ENCODE measurements around the gene TRIM66.
"Not testable (repeated sequence)": the region's sequence is repeated elsewhere in the genome, so short reads cannot be mapped to it uniquely, and the experiment has no call there.

The TRIM66 gene

DNA sequence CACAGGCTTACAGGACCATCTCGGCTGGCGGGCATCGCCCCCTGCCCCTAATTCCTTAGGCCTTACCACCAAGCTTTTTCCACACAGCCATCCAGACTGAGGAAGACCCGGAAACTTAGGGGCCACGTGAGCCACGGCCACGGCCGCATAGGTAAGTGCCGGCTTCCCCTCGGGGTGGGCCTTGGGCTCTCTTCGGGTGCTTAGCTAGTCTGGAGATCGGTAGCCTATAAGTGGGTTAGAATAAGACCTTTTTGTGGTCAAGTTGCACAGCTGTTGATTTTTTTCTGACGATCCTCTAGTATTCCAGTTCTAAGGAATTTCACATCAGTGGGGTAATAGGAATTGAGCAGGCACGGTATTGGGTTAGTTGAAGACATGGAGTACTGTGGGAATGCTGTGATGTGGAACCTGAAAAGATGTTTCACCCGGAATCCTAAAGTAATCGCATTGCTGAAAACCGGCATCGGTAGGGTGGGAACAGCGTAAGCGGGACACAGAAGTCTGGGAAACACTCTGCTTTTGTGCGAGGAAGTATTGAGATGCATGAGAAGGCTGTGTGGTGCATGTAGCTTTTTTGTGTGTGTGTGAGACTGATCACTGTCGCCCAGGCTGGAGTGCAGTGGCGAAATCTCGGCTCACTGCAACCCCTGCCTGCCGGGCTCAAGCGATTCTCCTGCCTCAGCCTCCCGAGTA lies 796 bp upstream of the TRIM66 start:
- H3K4me3 ChIP-seq (ENCODE audit: low read length) = peak overlapping the region; percentile 98
- H3K9ac ChIP-seq (ENCODE audit: low read length) = peak overlapping the region; percentile 99
- H3K36me3 ChIP-seq (ENCODE audit: control insufficient read depth, insufficient read depth, low read length) = peaks cover 17% of the 10 kb centered on the region
- peaks cover 14% of the 10 kb centered on the region for H3K4me1 ChIP-seq (ENCODE audit: control insufficient read depth, insufficient read depth, low read length)
- H3K27ac ChIP-seq (ENCODE audit: low read depth, low read length) = peak overlapping the region; percentile 97
- H3K27me3 ChIP-seq (ENCODE audit: control insufficient read depth, insufficient read depth, low read length) = no peaks in the 10 kb centered on the region

DNA sequence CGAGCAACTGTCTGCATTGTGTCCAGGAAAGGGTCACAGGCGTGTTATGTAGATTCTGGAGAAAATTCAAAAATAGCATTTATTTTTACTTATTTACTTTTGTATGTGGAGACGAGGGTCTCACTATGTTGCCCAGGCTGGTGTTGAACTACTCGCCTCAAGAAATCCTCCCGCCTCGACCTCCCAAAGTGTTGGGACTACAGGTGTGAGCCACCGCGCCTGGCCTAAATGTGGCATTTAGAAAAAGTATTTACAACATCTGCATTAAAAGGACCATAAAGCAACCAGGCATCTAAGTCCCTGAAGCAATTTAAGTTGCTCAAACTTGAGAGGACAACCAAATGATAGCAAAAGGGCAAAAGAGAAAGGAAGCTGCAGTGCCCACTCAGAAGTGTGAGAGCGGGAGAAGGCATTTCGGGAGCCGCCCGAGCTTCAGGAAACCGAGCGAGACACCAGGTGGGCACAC lies 595 bp downstream of the TRIM66 start:
- Histone ChIP-seq H3K4me1 (ENCODE audit: control insufficient read depth, insufficient read depth, low read length) (peaks cover 9% of the 10 kb centered on the region), H3K9ac (ENCODE audit: low read length) (peak overlapping the region; percentile 100), H3K4me3 (ENCODE audit: low read length) (peak overlapping the region; percentile 98), H3K36me3 (ENCODE audit: control insufficient read depth, insufficient read depth, low read length) (peaks cover 17% of the 10 kb centered on the region), H3K27me3 (ENCODE audit: control insufficient read depth, insufficient read depth, low read length) (no peaks in the 10 kb centered on the region), H3K27ac (ENCODE audit: low read depth, low read length) (peak overlapping the region; percentile 97)

DNA sequence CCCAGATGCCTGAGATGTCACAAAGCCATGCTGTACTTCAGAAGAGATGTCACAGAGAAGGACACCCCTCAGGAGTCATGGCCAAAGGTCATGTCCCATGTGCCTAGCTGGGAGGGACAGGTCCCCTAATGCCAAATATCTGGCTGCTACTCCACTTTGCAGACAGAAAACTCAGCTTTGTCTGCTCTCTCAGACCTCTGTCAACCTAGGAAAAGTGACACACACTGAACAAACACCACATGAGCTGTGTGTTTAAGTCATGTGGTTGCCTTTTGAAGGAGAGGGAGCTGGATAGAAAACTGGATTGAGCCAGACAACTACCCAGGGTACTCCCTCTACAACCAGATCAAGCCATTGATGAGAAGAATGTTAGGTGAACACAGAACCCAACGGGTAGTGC lies 3.5 kb downstream of the TRIM66 start:
- H3K27ac ChIP-seq (ENCODE audit: low read depth, low read length) = no peak overlapping the region
- H3K36me3 ChIP-seq (ENCODE audit: control insufficient read depth, insufficient read depth, low read length) = no peaks in the 10 kb centered on the region
- H3K9ac ChIP-seq (ENCODE audit: low read length) = no peak overlapping the region
- H3K4me1 ChIP-seq (ENCODE audit: control insufficient read depth, insufficient read depth, low read length) = peaks cover 7% of the 10 kb centered on the region
- no peak overlapping the region for H3K4me3 ChIP-seq (ENCODE audit: low read length)
- no peaks in the 10 kb centered on the region for H3K27me3 ChIP-seq (ENCODE audit: control insufficient read depth, insufficient read depth, low read length)

DNA sequence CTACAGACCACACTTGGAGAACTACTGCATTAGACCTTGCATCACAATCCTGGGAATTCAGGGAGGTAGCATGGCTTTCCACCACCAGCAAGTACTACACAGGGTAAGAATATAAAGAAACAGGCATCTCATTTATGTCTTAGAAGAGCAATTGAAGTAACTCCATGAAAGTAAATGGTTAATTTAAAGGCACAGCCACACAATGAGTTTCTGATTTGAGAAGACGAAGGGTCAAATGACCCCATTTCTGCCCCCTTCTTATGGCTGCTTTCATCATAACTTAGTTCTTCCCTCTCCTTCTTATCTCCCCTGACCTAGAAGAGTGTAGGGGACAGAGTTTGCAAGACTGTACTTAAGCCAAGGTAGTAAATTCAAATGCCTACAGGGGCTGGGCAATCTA lies 6.0 kb downstream of the TRIM66 start:
- Histone ChIP-seq H3K27me3 (ENCODE audit: control insufficient read depth, insufficient read depth, low read length) (no peaks in the 10 kb centered on the region), H3K4me1 (ENCODE audit: control insufficient read depth, insufficient read depth, low read length) (peaks cover 10% of the 10 kb centered on the region), H3K27ac (ENCODE audit: low read depth, low read length) (no peak overlapping the region), H3K36me3 (ENCODE audit: control insufficient read depth, insufficient read depth, low read length) (no peaks in the 10 kb centered on the region), H3K4me3 (ENCODE audit: low read length) (no peak overlapping the region), H3K9ac (ENCODE audit: low read length) (no peak overlapping the region)

DNA sequence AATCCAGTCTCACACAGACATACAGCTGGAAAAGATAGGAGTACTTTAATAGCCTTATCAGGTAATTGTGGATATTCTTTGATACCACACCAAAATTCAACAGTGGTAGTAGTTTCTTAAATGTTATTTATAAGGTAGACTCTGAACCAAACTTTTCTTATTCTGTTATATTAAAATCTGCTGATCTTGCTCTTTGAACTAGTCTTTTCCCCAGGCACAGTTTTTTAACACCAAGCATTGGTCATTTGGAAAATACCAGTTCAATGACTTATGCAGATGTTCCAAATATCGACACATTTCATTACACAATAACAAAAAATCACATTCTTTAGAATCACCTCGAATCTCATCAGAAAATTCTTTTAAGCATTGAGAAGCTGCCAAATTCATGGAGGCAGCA lies 7.6 kb downstream of the TRIM66 start:
- H3K9ac ChIP-seq (ENCODE audit: low read length) = no peak overlapping the region
- no peak overlapping the region for H3K27ac ChIP-seq (ENCODE audit: low read depth, low read length)
- no peak overlapping the region for H3K4me3 ChIP-seq (ENCODE audit: low read length)
- H3K4me1 ChIP-seq (ENCODE audit: control insufficient read depth, insufficient read depth, low read length) = peaks cover 17% of the 10 kb centered on the region
- H3K36me3 ChIP-seq (ENCODE audit: control insufficient read depth, insufficient read depth, low read length) = no peaks in the 10 kb centered on the region
- no peaks in the 10 kb centered on the region for H3K27me3 ChIP-seq (ENCODE audit: control insufficient read depth, insufficient read depth, low read length)

DNA sequence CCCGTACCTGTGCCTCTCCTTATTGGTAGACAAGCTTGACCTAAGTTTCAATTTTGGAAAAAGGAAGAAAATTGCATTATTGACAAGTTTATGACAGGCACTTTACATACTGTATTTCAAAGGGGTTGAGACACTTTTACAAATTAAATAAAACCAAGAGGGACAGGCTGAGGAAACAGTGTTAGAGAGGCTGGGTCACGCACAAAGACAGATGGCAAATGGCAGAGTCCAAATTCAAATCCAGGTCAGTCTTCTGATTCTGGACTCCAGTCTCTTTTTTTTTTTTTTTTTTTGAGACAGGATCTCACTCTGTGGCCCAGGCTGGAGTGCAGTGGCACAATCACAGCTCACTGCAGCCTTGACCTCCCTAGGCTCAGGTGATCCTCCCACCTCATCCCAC lies 10.1 kb downstream of the TRIM66 start:
- no peak overlapping the region for H3K9ac ChIP-seq (ENCODE audit: low read length)

DNA sequence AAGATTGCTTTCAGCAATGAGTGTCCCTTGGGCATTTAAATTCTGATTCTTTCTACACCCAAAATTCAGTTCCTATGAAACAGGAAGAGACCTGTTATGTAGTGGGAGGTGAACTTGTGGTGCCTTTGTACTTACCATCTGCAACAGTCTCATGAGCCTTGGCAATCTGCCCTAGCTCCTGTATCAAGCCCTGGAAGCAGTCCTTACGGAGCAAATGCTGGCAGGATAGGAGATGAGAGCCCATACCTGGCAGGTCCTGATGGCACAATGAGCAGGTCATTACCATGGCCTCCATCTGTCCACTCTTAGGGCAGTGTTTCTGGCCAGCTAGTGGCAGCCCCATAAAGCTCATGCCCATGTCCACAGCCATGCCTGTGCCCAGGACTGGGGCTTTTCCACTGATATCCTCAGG lies 10.8 kb downstream of the TRIM66 start:
- Histone ChIP-seq H3K4me3 (ENCODE audit: low read length) (no peak overlapping the region), H3K36me3 (ENCODE audit: control insufficient read depth, insufficient read depth, low read length) (no peaks in the 10 kb centered on the region), H3K27ac (ENCODE audit: low read depth, low read length) (peak overlapping the region; percentile 86), H3K4me1 (ENCODE audit: control insufficient read depth, insufficient read depth, low read length) (peaks cover 17% of the 10 kb centered on the region), H3K27me3 (ENCODE audit: control insufficient read depth, insufficient read depth, low read length) (no peaks in the 10 kb centered on the region), H3K9ac (ENCODE audit: low read length) (no peak overlapping the region)

More for the DNA sequence above, 10.1 kb downstream of the TRIM66 start:
- Histone ChIP-seq H3K27ac (ENCODE audit: low read depth, low read length) (peak overlapping the region; percentile 86), H3K27me3 (ENCODE audit: control insufficient read depth, insufficient read depth, low read length) (no peaks in the 10 kb centered on the region), H3K36me3 (ENCODE audit: control insufficient read depth, insufficient read depth, low read length) (no peaks in the 10 kb centered on the region), H3K4me3 (ENCODE audit: low read length) (no peak overlapping the region), H3K4me1 (ENCODE audit: control insufficient read depth, insufficient read depth, low read length) (peaks cover 17% of the 10 kb centered on the region)

DNA sequence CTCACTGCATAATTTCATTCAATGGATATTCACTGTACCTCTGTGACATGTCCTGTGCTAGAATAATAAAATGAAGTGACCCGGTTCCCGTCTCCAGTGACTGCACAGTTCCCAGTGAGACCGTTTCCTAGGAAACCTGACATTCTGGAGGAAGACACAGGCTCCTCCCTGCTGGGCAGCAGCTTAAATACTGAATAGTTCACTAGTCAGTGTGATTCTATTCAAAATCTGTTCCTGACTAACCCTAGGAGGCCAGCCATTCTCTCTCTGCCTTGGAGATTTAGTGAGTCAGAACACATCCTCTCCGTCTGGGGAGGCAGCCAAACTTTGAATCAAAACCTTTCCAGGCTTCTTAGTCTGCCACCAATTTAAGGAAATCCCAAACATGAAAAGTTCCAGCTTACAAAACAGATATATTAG lies 11.3 kb downstream of the TRIM66 start:
- no peak overlapping the region for H3K4me3 ChIP-seq (ENCODE audit: low read length)
- H3K9ac ChIP-seq (ENCODE audit: low read length) = no peak overlapping the region
- H3K27me3 ChIP-seq (ENCODE audit: control insufficient read depth, insufficient read depth, low read length) = no peaks in the 10 kb centered on the region
- peak overlapping the region; percentile 86 for H3K27ac ChIP-seq (ENCODE audit: low read depth, low read length)
- H3K36me3 ChIP-seq (ENCODE audit: control insufficient read depth, insufficient read depth, low read length) = no peaks in the 10 kb centered on the region
- peaks cover 17% of the 10 kb centered on the region for H3K4me1 ChIP-seq (ENCODE audit: control insufficient read depth, insufficient read depth, low read length)

DNA sequence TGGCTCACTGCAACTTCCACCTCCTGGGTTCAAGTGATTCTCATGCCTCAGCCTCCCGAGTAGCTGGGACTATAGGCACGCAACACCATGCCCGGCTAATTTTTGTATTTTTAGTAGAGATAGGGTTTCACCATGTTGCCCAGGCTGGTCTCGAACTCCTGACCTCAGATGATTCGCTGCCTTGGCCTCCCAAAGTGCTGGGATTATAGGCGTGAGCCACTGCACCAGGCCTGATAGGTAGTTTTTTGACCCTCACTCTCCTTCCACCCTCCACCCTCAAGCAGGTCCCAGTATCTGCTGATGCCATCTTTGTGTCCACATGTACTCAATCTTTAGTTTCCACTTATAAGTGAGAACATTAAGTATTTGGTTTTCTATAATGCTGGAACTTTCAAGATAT lies 12.4 kb downstream of the TRIM66 start:
- not testable (repeated sequence) for H3K27ac ChIP-seq (ENCODE audit: low read depth, low read length)

DNA sequence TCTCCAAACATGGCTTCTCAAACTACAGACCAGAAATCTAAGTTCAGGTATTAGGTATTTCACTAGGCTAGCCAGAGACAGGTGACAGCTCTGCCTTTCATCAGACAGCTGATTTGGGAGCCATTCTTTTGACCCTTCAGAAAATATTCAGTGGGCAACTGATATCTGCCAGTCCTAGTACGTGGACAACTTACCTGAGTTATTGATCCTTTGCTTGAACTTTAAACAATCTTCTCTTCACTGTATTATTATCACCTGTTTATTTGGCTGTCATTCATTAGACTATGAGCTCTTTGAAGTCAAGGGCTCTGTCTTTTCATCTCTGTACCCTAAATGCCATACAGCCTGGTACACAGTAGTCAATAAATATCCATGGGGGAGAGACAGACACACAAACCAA lies 17.2 kb downstream of the TRIM66 start:
- Histone ChIP-seq H3K36me3 (ENCODE audit: control insufficient read depth, insufficient read depth, low read length) (no peaks in the 10 kb centered on the region), H3K4me1 (ENCODE audit: control insufficient read depth, insufficient read depth, low read length) (no peaks in the 10 kb centered on the region), H3K27ac (ENCODE audit: low read depth, low read length) (no peak overlapping the region), H3K27me3 (ENCODE audit: control insufficient read depth, insufficient read depth, low read length) (no peaks in the 10 kb centered on the region), H3K9ac (ENCODE audit: low read length) (no peak overlapping the region), H3K4me3 (ENCODE audit: low read length) (no peak overlapping the region)

More for the DNA sequence above, 12.4 kb downstream of the TRIM66 start:
- H3K4me1 ChIP-seq (ENCODE audit: control insufficient read depth, insufficient read depth, low read length) = peaks cover 17% of the 10 kb centered on the region
- not testable (repeated sequence) for H3K36me3 ChIP-seq (ENCODE audit: control insufficient read depth, insufficient read depth, low read length); H3K27me3 ChIP-seq (ENCODE audit: control insufficient read depth, insufficient read depth, low read length); H3K9ac ChIP-seq (ENCODE audit: low read length); H3K4me3 ChIP-seq (ENCODE audit: low read length)

DNA sequence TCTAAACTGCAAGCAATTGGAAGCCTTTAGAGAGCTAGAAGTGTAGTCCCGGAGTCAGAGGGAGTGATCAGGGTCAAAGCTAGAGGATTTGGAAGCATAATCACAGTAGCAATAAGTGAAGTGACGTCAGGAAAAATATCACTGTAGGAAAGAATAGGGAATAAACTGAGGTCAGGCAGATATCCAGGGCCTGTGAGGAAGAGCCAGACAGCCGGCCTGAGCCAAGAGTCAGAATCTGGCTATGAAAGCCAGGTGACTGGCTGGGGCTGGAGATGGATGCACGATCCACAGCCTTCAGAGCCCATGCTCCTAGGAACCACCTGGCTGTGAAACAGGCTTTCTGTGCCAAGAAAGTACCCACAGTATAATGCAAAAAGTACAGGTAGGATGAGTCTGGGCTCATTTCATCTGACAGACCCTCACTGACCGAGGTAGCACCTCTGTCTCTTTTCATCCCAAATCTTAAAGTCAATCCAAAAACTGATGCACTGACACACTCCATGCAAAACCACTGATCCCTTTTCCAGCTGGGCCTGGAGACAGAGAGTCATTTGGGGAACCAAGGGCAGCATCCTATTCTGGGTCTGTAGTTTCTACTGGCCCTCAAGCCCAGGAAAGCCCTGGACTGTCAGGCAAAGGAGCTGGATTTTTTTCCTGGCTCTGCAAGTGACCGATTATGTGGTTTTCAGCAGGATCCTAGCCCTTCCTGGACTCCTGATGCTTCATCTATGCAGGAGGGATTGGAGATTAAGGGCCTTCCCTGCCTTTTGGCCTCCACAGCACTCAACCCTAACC lies 21.3 kb downstream of the TRIM66 start:
- Histone ChIP-seq H3K36me3 (ENCODE audit: control insufficient read depth, insufficient read depth, low read length) (no peaks in the 10 kb centered on the region), H3K27ac (ENCODE audit: low read depth, low read length) (no peak overlapping the region), H3K9ac (ENCODE audit: low read length) (no peak overlapping the region), H3K27me3 (ENCODE audit: control insufficient read depth, insufficient read depth, low read length) (no peaks in the 10 kb centered on the region), H3K4me1 (ENCODE audit: control insufficient read depth, insufficient read depth, low read length) (no peaks in the 10 kb centered on the region), H3K4me3 (ENCODE audit: low read length) (no peak overlapping the region)

DNA sequence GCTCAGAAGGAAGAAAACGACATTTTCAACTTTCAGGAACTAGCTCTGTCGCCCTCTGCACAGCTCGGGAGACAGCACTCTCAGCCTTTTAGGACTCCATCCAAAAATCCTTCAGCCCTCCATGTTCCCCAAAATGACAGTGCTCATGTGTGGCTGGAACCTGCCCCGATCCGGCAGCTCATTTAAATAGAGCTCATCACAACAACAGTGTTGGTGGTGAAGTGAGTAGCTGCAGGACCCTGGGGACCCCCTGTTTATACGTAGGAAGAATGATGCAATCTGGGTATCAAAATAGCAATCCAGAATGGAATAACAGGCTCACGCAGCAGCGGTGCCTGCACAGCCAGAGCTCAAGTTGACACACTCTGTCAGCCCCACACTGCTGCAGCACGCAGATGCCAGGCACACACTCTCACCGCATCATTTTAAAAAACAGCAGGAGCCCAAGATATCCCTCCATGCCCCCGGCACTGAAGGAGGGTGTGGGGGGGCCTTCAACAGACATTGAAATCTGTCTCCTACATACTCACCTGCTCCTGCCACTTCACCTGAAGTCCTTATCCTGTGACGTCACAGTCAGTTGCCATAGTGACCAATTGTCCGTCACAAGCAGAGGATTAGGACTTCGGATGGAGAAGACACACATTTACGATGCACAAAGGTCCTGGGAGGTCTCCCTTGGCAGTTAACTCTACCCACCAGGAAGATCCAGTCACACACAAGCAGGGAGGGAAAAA lies 24.0 kb downstream of the TRIM66 start:
- Histone ChIP-seq H3K27ac (ENCODE audit: low read depth, low read length) (no peak overlapping the region), H3K4me1 (ENCODE audit: control insufficient read depth, insufficient read depth, low read length) (no peaks in the 10 kb centered on the region), H3K36me3 (ENCODE audit: control insufficient read depth, insufficient read depth, low read length) (no peaks in the 10 kb centered on the region), H3K9ac (ENCODE audit: low read length) (no peak overlapping the region), H3K4me3 (ENCODE audit: low read length) (no peak overlapping the region), H3K27me3 (ENCODE audit: control insufficient read depth, insufficient read depth, low read length) (no peaks in the 10 kb centered on the region)

Measured in rectal smooth muscle tissue (tissue), 1 donor.